Measurements from ENCODE around the gene C6.

- TF ChIP-seq ZBTB17 (tag by site-specific recombination; IDR thresholded peaks at IDR 0.05) (no peak), SALL2 (tag by site-specific recombination; IDR thresholded peaks at IDR 0.05; ENCODE audit: borderline replicate concordance) (no peak), CTCF (tag by site-specific recombination; IDR thresholded peaks at IDR 0.05) (no peak), ZNF704 (tag by site-specific recombination; IDR thresholded peaks at IDR 0.05) (no peak), HOXD13 (CRISPR knock-in tag; IDR thresholded peaks at IDR 0.05; ENCODE audit: borderline replicate concordance) (no peak)
Observed at GRCh38 chr5:41195228-41195627, 18.1 kb downstream of the C6 start.

Measured in HEK293 (cell line).